SK-N-MC (cell line): Measurements from ENCODE around the gene FAT3.

Experiments used
- EZH2 ChIP-seq: fragments of 200-600 bp; sonication (generic); IDR thresholded peaks from one replicate; pipeline ENCODE4 v1.6.1; 2017; ENCODE audit warnings: antibody characterized with exemption
- POLR2AphosphoS5 ChIP-seq: IDR thresholded peaks from 2 replicates; pipeline ENCODE4 v1.6.1; 2012; ENCODE audit warnings: mild to moderate bottlenecking, low read depth, low read length, borderline replicate concordance

- TF ChIP-seq POLR2AphosphoS5 (no peak), EZH2 (no peak)
Measured at GRCh38 chr11:92269021-92269420, 44.4 kb downstream of the FAT3 start.
